GM12864 (cell line): ENCODE results near the gene HYLS1.

Experiments
- DNase-seq: peaks from one replicate; pipeline ENCODE4 v3.0.0-alpha.2; 2011; ENCODE audit warnings: low read depth
- H3K4me3 ChIP-seq: 2 replicates; pipeline ENCODE4 v1.5.1; 2011; ENCODE audit warnings: mild to moderate bottlenecking, low read depth, low read length, control low read depth
- CTCF ChIP-seq: IDR thresholded peaks from 2 replicates; pipeline ENCODE4 v1.5.1; 2011; ENCODE audit warnings: low read depth, mild to moderate bottlenecking, moderate library complexity, low read length, control low read depth, inconsistent platforms; ENCODE audit errors: missing control alignments

The HYLS1 gene

GRCh38 chr11:125929445-125930075, 42.1 kb downstream of the HYLS1 start:
- no peak for TF ChIP-seq CTCF
- no peak overlapping the region for H3K4me3 ChIP-seq
- DNase-seq, result no peak

- no peak for DNase-seq
- no peak for TF ChIP-seq CTCF
Measured at GRCh38 chr11:125930076-125930450, 42.6 kb downstream of the HYLS1 start.

GRCh38 chr11:125931116-125931515, 43.6 kb downstream of the HYLS1 start:
- H3K4me3 ChIP-seq, result no peak overlapping the region
- no peak for DNase-seq
- no peak for TF ChIP-seq CTCF

More at GRCh38 chr11:125930076-125930450, 42.6 kb downstream of the HYLS1 start:
- no peak overlapping the region for H3K4me3 ChIP-seq

- TF ChIP-seq CTCF, result no peak
- DNase-seq, result no peak
- H3K4me3 ChIP-seq, result no peak overlapping the region
Measured at GRCh38 chr11:125931668-125932067, 44.2 kb downstream of the HYLS1 start.

- no peak for DNase-seq
- no peak overlapping the region for H3K4me3 ChIP-seq
- TF ChIP-seq CTCF, result no peak
Measured at GRCh38 chr11:125932301-125932700, 44.8 kb downstream of the HYLS1 start.

GRCh38 chr11:125933030-125933813, 45.8 kb downstream of the HYLS1 start:
- TF ChIP-seq CTCF, result no peak
- DNase-seq, result no peak
- no peak overlapping the region for H3K4me3 ChIP-seq
